Activated CD4-positive, alpha-beta T cell treated with anti-CD3 and anti-CD28 coated beads, Interleukin-2, amount 50 U/mL, for 4 hours (primary cell): ENCODE results near the gene HSPA4.
A peak's percentile ranks its signal among the peaks of the same experiment; 100 is the strongest.
"Not testable (repeated sequence)": the region's sequence is repeated elsewhere in the genome, so short reads cannot be mapped to it uniquely, and the experiment has no call there.

Experiments used
- DNase-seq, 2 experiments: peaks; one replicate each; pipeline ENCODE4 v3.0.0-alpha.2; 2020

Gene HSPA4

GRCh38 chr5:133051061-133051541 lies 712 bp upstream of the HSPA4 start:
- DNase-seq: no peak

GRCh38 chr5:133052317-133053175 lies 733 bp downstream of the HSPA4 start:
- DNase-seq: peak; percentile 9 to 31

GRCh38 chr5:133053448-133053847 lies 1.6 kb downstream of the HSPA4 start:
- no peak for DNase-seq

- DNase-seq: no peak
These were observed 3.1 kb downstream of the HSPA4 start for GRCh38 chr5:133054697-133055471.

GRCh38 chr5:133056891-133057290 lies 5.1 kb downstream of the HSPA4 start:
- DNase-seq: no peak

- DNase-seq: no peak
These were observed 7.8 kb downstream of the HSPA4 start for GRCh38 chr5:133059621-133060020.

GRCh38 chr5:133062276-133062675 lies 10.5 kb downstream of the HSPA4 start:
- DNase-seq: no peak

- no peak for DNase-seq
These were observed 12.2 kb downstream of the HSPA4 start for GRCh38 chr5:133063965-133064364.

GRCh38 chr5:133065471-133065870 lies 13.7 kb downstream of the HSPA4 start:
- no peak for DNase-seq

GRCh38 chr5:133066045-133066444 lies 14.2 kb downstream of the HSPA4 start:
- DNase-seq: no peak

- no peak for DNase-seq
These were observed 20.2 kb downstream of the HSPA4 start for GRCh38 chr5:133072021-133072420.

- no peak for DNase-seq
These were observed 24.0 kb downstream of the HSPA4 start for GRCh38 chr5:133075572-133076536.

GRCh38 chr5:133079048-133079447 lies 27.2 kb downstream of the HSPA4 start:
- DNase-seq: no peak

- no peak for DNase-seq
These were observed 29.2 kb downstream of the HSPA4 start for GRCh38 chr5:133081036-133081435.

GRCh38 chr5:133081703-133082102 lies 29.9 kb downstream of the HSPA4 start:
- DNase-seq: no peak

GRCh38 chr5:133082128-133082527 lies 30.3 kb downstream of the HSPA4 start:
- DNase-seq: no peak

- DNase-seq: no peak
These were observed 32.1 kb downstream of the HSPA4 start for GRCh38 chr5:133083901-133084300.

GRCh38 chr5:133085171-133085570 lies 33.4 kb downstream of the HSPA4 start:
- DNase-seq: not testable (repeated sequence)

- no peak for DNase-seq
These were observed 34.6 kb downstream of the HSPA4 start for GRCh38 chr5:133086366-133086875.

- DNase-seq: no peak
These were observed 36.3 kb downstream of the HSPA4 start for GRCh38 chr5:133088064-133088463.

- no peak for DNase-seq
These were observed 39.2 kb downstream of the HSPA4 start for GRCh38 chr5:133091034-133091433.

- no peak for DNase-seq
These were observed 54.5 kb downstream of the HSPA4 start for GRCh38 chr5:133106343-133106742.
